Islet precursor cell (in vitro differentiated cells): ENCODE measurements around the gene ANO6.
"Not testable (repeated sequence)": the region's sequence is repeated elsewhere in the genome, so short reads cannot be mapped to it uniquely, and the experiment has no call there.

Experiments
- DNase-seq: peaks from one replicate; pipeline ENCODE4 v3.0.0-alpha.2; 2018

The ANO6 gene

DNA sequence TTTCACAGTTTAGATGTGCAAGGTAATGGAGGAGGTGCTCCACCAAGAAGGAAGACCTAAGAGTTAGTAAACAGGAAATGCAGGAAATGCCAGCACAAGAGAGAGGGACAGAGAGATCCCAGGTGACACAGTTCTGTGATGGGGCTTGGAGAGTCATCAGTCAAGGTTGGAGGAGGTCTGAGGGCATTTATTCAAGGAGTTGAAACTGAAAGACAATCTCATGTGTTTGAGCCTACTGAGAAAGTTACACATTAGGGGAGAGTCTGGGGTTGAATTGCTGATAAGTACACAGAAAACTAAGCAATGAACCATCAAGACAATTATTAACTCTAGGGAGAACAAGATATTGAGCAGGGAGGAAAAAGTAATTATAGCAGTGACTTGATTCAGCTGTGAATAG is 138.5 kb downstream of the ANO6 start:
- no peak for DNase-seq

DNA sequence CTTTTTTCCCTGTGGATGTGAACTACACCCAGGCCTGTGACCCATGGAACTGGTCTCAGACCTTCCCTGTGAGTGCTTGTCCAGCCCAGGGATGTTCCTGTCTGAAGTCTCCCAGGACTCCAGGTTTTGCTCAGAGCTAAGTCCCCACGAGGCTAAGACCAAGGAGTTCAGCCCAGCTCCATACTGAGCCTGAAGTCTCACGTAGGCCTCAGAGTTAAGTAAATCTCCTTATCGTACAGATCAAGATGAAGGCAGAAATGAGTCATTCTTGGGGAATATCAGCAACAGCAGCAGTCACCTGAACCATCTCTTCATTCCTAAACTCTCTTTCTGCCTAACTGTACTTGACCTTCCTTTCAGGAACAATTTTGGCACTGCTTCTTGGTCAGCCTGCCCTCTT is 139.8 kb downstream of the ANO6 start:
- DNase-seq: no peak

DNA sequence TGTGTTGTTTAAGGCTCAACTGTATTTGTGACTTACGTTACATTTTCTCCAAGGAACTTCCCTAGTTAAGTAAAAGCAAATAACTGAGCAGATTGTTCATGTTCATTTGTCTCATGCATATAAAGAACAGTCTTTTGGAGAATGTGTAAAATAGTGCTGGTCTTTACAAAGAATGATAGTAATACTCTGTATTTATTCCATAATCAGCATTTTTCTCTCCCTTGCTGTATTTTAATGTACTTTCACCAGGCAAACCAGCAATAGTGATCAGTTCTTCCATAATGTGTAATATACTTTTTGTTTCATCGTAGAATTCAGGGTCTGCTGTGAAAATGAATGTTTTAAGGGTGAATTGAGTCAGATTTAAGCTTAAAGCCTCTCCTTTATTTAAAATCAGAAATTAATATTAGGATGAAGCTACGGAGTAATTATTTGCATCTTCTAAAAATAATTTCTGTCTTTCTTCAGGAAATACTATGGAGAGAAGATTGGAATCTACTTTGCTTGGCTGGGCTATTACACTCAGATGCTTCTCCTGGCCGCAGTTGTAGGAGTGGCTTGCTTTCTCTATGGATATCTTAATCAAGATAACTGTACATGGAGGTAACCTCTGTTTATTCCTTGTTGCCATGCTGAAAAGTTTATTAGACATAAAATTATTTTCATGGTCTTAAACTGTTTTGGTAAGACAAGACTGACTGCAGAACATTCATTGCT is 141.1 kb downstream of the ANO6 start:
- DNase-seq: no peak

- no peak for DNase-seq
Observed at GRCh38 chr12:45357539-45358417, 141.9 kb downstream of the ANO6 start.

DNA sequence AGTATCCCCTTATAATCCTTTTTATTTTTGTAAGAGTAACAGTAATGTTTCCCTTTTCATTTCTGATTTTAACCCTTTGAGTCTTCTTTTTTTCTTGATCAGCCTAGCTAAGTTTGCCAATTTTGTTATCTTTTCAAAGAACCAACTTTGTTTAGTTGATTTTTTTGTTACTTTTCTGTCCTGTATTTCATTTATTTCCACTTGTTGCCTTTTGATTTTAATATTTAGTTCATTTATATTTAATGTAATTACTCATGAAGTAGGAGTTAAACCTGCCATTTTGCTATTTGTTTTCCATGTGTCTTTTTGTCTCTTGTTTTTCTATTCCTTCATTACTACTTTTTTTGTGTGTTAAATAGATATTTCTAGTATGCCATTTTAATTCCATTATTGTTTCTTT is 146.4 kb downstream of the ANO6 start:
- no peak for DNase-seq

DNA sequence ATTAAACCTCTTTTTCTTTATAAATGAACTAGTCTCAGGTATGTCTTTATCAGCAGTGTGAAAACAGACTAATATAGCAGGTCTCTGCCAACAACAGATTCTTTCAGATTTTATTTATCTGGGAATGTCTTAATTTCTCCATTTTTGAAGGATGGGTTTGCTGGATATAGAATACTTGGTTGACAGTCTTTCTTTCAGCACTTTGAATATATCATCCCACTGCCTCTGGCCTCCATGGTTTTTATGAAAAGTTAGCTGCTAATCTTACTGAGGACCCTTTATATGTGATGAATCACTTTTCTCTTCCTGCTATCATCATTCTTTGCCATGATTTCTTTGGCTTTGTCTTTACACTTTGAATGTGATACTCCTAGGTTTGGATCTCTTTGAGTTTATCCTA is 148.0 kb downstream of the ANO6 start:
- DNase-seq: no peak

GRCh38 chr12:45368841-45369489 is 153.1 kb downstream of the ANO6 start:
- DNase-seq: no peak

- DNase-seq: no peak
Observed at GRCh38 chr12:45377815-45378214, 161.9 kb downstream of the ANO6 start.

DNA sequence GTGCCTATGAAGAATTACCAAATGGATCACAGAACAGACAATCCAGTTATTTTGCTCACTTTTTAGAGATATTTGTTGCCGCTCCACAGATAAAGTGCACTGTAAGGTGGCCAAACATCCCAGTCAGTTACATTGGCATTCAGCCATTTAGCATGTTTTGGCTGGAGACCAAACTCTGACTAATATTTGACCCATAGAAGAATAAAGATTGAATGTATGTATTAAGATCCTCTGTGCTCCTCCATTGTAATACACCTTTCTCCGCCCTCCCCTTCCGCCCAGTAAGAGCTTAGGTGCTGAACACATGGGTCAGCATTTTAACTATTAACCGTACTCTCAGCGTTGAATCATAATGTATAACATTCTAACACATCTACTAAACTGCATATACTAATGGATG is 163.4 kb downstream of the ANO6 start:
- no peak for DNase-seq

DNA sequence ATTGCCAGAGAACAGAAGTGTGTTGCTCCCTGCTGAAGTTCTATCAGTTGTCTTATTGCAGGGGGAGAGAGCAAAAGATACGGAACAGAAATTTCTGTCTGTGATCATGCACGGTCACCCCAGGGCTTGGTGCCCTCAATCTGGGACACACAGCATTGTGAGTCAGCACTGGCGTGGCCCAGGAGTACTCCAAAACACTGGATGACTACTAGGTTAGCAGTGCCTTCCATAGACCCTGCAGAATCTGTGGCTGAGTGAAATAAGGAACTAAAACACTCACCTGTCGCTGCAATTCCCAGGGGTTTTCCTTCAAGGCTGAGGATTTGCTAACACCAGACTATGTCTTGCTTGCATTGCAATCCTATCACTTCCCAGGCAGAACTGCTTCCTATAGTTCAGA is 165.5 kb downstream of the ANO6 start:
- DNase-seq: no peak

DNA sequence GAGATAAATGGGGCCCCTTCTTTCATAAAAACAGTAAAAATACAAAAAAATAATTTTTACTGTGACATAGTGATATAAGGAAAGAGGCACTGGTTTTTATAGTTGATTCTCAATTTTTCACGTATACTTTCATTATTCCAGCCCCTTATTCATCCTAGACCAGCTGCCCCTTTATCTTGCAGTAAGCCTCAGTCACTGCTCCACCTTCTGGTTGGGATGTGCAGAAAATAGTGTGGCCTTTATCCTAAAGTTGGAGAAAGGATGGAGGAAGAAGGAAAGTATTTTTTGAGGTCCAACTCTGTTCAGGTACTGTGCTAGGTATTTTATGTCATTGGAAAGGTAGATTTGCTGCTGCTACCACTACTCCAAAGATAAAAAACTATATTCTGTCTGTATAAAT is 172.7 kb downstream of the ANO6 start:
- DNase-seq: no peak

DNA sequence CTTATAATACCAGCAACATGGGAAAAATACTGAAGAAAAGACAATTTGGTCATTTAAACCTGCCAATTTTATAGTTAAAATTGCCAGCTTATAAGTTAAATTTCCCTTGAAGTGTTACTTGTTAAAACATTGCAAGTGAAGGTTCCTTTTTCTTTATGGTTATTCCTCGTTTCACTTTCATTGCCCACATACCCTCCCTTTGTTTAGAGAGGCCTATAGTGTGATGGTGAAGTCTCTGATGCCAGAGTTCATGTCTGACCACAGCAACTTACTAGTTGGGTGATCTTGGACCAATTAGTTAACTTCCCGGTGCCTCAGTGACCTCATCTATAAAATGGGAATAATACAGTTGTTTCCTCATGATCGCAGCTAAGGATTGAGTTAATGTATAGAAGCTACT is 173.5 kb downstream of the ANO6 start:
- DNase-seq: no peak

DNA sequence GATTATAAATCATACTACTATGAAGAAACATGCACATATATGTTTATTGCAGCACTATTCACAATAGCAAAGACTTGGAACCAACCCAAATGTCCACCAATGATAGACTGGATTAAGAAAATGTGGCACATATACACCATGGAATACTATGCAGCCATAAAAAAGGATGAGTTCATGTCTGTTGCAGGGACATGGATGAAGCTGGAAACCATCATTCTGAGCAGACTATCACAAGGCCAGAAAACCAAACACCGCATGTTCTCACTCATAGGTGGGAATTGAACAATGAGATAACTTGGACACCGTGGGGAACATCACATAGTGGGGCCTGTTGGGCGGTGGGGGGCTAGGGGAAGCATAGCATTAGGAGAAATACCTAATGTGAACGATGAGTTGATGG is 181.6 kb downstream of the ANO6 start:
- DNase-seq: not testable (repeated sequence)

GRCh38 chr12:45398552-45398951 is 182.7 kb downstream of the ANO6 start:
- DNase-seq: no peak

DNA sequence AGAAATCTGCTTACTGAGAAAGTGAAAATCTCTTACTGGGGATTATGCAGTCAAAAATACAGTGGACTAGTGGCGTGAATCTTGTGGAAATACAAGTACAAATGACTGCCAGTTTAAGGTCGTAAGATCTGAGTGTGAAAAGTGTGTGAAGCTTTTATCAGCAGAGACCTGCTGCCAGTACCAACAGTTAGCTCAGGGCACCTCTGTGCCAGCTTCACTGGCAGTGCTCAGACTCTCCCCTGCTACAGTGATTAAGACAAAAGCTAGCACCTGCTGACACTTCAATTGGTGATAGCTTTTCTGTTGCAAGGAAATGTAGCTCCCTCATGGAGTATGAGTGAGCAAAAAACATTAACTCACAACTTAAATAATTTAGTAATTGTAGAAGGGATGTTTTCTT is 185.1 kb downstream of the ANO6 start:
- DNase-seq: no peak

GRCh38 chr12:45402288-45402687 is 186.4 kb downstream of the ANO6 start:
- DNase-seq: no peak

- DNase-seq: no peak
Observed at GRCh38 chr12:45406988-45407850, 191.3 kb downstream of the ANO6 start.

DNA sequence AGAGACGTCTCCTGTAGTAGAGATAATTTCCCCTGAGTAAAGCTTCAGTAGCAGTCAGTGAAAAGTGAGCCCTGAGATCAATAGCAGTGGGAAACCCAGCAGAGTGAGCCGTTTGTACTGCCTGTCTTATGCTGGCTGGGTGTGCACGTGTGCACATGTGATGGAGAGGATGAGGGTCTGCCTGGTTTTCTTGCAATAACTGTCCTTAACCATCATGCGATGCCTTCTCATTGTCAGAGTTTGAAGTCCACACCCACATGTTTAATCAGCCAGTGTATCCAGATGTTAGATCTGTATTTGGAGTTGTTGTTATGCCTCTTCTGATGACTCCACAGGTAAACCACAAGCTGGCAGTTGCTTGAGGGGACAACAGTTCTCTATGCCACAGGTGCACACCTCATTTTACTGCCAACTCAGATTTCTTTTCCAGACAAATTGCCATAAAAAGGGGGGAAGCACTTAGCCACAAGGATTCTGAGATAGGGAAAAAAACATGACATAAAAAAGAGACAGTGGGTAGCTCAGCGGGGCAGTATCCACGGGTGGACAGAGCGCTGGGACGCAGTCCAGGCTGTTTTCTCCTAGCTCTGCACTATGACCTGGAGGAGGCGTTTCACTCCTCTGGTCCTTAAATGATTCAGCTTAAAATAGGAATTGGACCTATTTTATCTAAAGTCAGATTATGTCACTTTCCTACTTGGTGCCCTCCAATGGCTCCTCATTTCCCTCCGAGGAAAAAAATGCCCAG is 192.3 kb downstream of the ANO6 start:
- DNase-seq: no peak

- no peak for DNase-seq
Observed at GRCh38 chr12:45408729-45409114, 192.8 kb downstream of the ANO6 start.

DNA sequence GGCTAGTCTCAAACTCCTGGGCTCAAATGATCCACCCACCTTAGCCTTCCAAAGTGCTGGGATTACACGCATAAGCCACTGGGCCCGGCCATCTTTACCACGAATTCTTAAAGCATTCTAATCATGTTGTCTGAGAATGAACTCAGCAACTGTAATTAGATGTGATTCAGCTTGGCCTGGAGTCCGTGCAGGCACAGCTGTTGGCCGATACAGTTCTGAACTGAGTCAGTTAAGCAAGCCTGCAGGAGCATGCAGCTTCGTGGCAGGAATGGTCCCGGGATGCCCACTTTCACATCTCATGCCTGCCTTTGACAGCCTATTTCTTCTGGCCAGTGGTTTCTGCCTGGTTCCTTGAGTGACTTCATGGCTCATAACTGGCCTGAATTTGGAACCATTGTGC is 194.1 kb downstream of the ANO6 start:
- no peak for DNase-seq

DNA sequence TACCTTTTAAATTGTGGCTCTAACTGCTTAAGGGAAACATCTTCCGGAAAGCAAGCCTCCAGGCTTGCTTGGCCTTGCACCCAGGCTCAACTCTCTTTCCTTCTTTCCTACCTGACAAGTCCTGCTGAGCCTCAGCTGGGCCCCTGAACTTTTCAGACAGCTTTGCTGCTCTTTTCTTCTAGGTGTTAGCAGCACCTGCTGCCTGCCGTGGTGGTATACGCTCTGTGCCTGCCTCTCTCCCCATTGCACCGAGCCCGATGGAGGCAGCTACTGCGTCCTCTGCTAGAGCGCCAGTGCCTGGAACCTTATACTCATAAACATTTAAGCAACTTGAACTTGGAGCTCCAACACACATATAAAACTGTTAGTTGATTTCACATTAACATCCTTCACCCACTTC is 195.7 kb downstream of the ANO6 start:
- DNase-seq: no peak

DNA sequence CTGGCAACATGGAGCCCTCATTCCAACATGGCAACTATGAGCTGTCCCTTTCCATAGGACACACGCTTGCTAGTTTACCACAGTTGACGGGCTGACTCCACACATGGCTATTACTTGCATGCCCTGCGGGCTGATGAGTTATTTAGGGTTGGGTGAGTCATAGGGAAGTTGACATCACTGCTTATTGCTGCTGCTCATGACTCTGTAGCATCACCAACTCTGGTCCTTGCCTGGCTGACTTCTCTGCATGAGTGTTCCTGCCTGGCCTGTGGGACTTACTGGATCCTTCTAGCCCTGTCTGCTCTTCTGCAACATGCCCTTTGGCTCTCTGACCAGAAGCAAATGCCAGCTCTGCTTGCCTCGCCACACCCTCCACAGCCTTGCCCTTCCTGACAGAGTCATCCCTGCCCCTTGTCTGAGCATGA is 199.5 kb downstream of the ANO6 start:
- DNase-seq: peak; percentile 98
